Measurements from ENCODE around the gene PHC2. TPM values are rescaled to one million over a fixed set of nuclear protein-coding genes. Genes with fewer than 3 reads are reported as not detected.

Gene PHC2
- total and polyA plus RNA-seq, 7 experiments from 2014 or later, result 10.0 to 45.5 (median 35.0) TPM

GRCh38 chr1:33387625-33388024 lies 43.3 kb downstream of the PHC2 start:
- no peak for DNase-seq
- intact Hi-C loops (cut with micrococcal nuclease), result no loop called here
- peaks cover 0 to 3% (median 0%) of the 10 kb centered on the region in 11 donors for H3K9me3 Mint-ChIP-seq
- Histone ChIP-seq H3K27ac (ENCODE audit: low read depth, low read length) (no peak overlapping the region), H3K27me3 (ENCODE audit: control insufficient read depth in 2 of 2, insufficient read depth in 2 of 2, low read length in 2 of 2) (no peaks in the 10 kb centered on the region), H3K36me3 (ENCODE audit: control insufficient read depth in 2 of 3, insufficient read depth in 3 of 3, low read length in 3 of 3) (no peaks in the 10 kb centered on the region), H3K9me3 (ENCODE audit: control insufficient read depth in 2 of 3, low read length in 3 of 3) (no peaks in the 10 kb centered on the region), H3K4me3 (ENCODE audit: low read length) (no peak overlapping the region), H3K4me1 (ENCODE audit: control insufficient read depth in 2 of 2, insufficient read depth in 2 of 2, low read length in 2 of 2) (no peaks in the 10 kb centered on the region)
- H3K4me1 Mint-ChIP-seq, result no peaks in the 10 kb centered on the region
- no peak for ATAC-seq
- ChIA-PET CTCF (no interaction called here), POLR2A (no interaction called here)
- peaks cover 0 to 28% (median 17%) of the 10 kb centered on the region in 5 donors for H3K27me3 Mint-ChIP-seq
- no peaks in the 10 kb centered on the region for H3K36me3 Mint-ChIP-seq
- no peak overlapping the region for H3K27ac Mint-ChIP-seq
- no peak overlapping the region for H3K4me3 Mint-ChIP-seq

- no peaks in the 10 kb centered on the region for H3K9me3 ChIP-seq (ENCODE audit: control insufficient read depth in 2 of 3, low read length in 3 of 3)
- Mint-ChIP-seq H3K4me3 (no peak overlapping the region), H3K4me1 (peaks cover 6 to 13% (median 9%) of the 10 kb centered on the region in 7 donors), H3K27me3 (peaks cover 0 to 34% (median 26%) of the 10 kb centered on the region in 5 donors), H3K27ac (no peak overlapping the region), H3K9me3 (no peaks in the 10 kb centered on the region), H3K36me3 (no peaks in the 10 kb centered on the region)
- POLR2A ChIA-PET, result no interaction called here
- DNase-seq, result no peak
- ATAC-seq, result no peak
- intact Hi-C loops (cut with micrococcal nuclease), result no loop called here
- no peaks in the 10 kb centered on the region for H3K36me3 ChIP-seq (ENCODE audit: control insufficient read depth in 2 of 3, insufficient read depth in 3 of 3, low read length in 3 of 3)
- CTCF ChIA-PET, result no interaction called here
- H3K27ac ChIP-seq (ENCODE audit: low read depth, low read length), result no peak overlapping the region
- H3K4me3 ChIP-seq (ENCODE audit: low read length), result no peak overlapping the region
- no peaks in the 10 kb centered on the region for H3K4me1 ChIP-seq (ENCODE audit: control insufficient read depth in 2 of 2, insufficient read depth in 2 of 2, low read length in 2 of 2)
- H3K27me3 ChIP-seq (ENCODE audit: control insufficient read depth in 2 of 2, insufficient read depth in 2 of 2, low read length in 2 of 2), result no peaks in the 10 kb centered on the region
Measured at GRCh38 chr1:33385251-33385650, 45.6 kb downstream of the PHC2 start.

- no peaks in the 10 kb centered on the region for H3K36me3 ChIP-seq (ENCODE audit: control insufficient read depth in 2 of 3, insufficient read depth in 3 of 3, low read length in 3 of 3)
- Mint-ChIP-seq H3K4me1 (peaks cover 8 to 21% (median 13%) of the 10 kb centered on the region in 7 donors), H3K27ac (no peak overlapping the region), H3K36me3 (no peaks in the 10 kb centered on the region), H3K4me3 (no peak overlapping the region), H3K9me3 (no peaks in the 10 kb centered on the region), H3K27me3 (peaks cover 0 to 40% (median 35%) of the 10 kb centered on the region in 5 donors)
- DNase-seq (no peak), ATAC-seq (no peak)
- H3K9me3 ChIP-seq (ENCODE audit: control insufficient read depth in 2 of 3, low read length in 3 of 3), result no peaks in the 10 kb centered on the region
- intact Hi-C loops (cut with micrococcal nuclease), result no loop called here
- no peaks in the 10 kb centered on the region for H3K4me1 ChIP-seq (ENCODE audit: control insufficient read depth in 2 of 2, insufficient read depth in 2 of 2, low read length in 2 of 2)
- no peaks in the 10 kb centered on the region for H3K27me3 ChIP-seq (ENCODE audit: control insufficient read depth in 2 of 2, insufficient read depth in 2 of 2, low read length in 2 of 2)
- ChIA-PET CTCF (no interaction called here), POLR2A (no interaction called here)
- no peak overlapping the region for H3K4me3 ChIP-seq (ENCODE audit: low read length)
- H3K27ac ChIP-seq (ENCODE audit: low read depth, low read length), result no peak overlapping the region
Measured at GRCh38 chr1:33384040-33384812, 46.7 kb downstream of the PHC2 start.

GRCh38 chr1:33383489-33383888 lies 47.4 kb downstream of the PHC2 start:
- no peak for ATAC-seq
- H3K4me3 Mint-ChIP-seq, result no peak overlapping the region
- CTCF ChIA-PET, result no interaction called here
- POLR2A ChIA-PET, result no interaction called here
- Histone ChIP-seq H3K4me3 (ENCODE audit: low read length) (no peak overlapping the region), H3K27ac (ENCODE audit: low read depth, low read length) (no peak overlapping the region), H3K27me3 (ENCODE audit: control insufficient read depth in 2 of 2, insufficient read depth in 2 of 2, low read length in 2 of 2) (no peaks in the 10 kb centered on the region), H3K36me3 (ENCODE audit: control insufficient read depth in 2 of 3, insufficient read depth in 3 of 3, low read length in 3 of 3) (no peaks in the 10 kb centered on the region), H3K4me1 (ENCODE audit: control insufficient read depth in 2 of 2, insufficient read depth in 2 of 2, low read length in 2 of 2) (no peaks in the 10 kb centered on the region), H3K9me3 (ENCODE audit: control insufficient read depth in 2 of 3, low read length in 3 of 3) (no peaks in the 10 kb centered on the region)
- no peaks in the 10 kb centered on the region for H3K36me3 Mint-ChIP-seq
- H3K9me3 Mint-ChIP-seq, result no peaks in the 10 kb centered on the region
- intact Hi-C loops (cut with micrococcal nuclease), result no loop called here
- DNase-seq, result no peak
- peaks cover 0 to 40% (median 35%) of the 10 kb centered on the region in 5 donors for H3K27me3 Mint-ChIP-seq
- H3K27ac Mint-ChIP-seq, result no peak overlapping the region
- H3K4me1 Mint-ChIP-seq, result peaks cover 8 to 21% (median 13%) of the 10 kb centered on the region in 7 donors

- Mint-ChIP-seq H3K27me3 (peaks cover 0 to 45% (median 35%) of the 10 kb centered on the region in 5 donors), H3K4me3 (no peak overlapping the region), H3K36me3 (no peaks in the 10 kb centered on the region), H3K27ac (no peak overlapping the region), H3K4me1 (peaks cover 8 to 22% (median 14%) of the 10 kb centered on the region in 7 donors), H3K9me3 (no peaks in the 10 kb centered on the region)
- ChIA-PET CTCF (no interaction called here), POLR2A (no interaction called here)
- DNase-seq (no peak), ATAC-seq (no peak)
- Histone ChIP-seq H3K27me3 (ENCODE audit: control insufficient read depth in 2 of 2, insufficient read depth in 2 of 2, low read length in 2 of 2) (no peaks in the 10 kb centered on the region), H3K27ac (ENCODE audit: low read depth, low read length) (no peak overlapping the region), H3K4me3 (ENCODE audit: low read length) (no peak overlapping the region), H3K4me1 (ENCODE audit: control insufficient read depth in 2 of 2, insufficient read depth in 2 of 2, low read length in 2 of 2) (peaks cover 0 to 2% of the 10 kb centered on the region in 2 donors), H3K9me3 (ENCODE audit: control insufficient read depth in 2 of 3, low read length in 3 of 3) (no peaks in the 10 kb centered on the region), H3K36me3 (ENCODE audit: control insufficient read depth in 2 of 3, insufficient read depth in 3 of 3, low read length in 3 of 3) (no peaks in the 10 kb centered on the region)
- intact Hi-C loops (cut with micrococcal nuclease), result no loop called here
Measured at GRCh38 chr1:33382661-33383415, 48.1 kb downstream of the PHC2 start.

GRCh38 chr1:33381977-33382376 lies 48.9 kb downstream of the PHC2 start:
- intact Hi-C loops (cut with micrococcal nuclease), result no loop called here
- no peak overlapping the region for H3K4me3 Mint-ChIP-seq
- peaks cover 11 to 31% (median 17%) of the 10 kb centered on the region in 7 donors for H3K4me1 Mint-ChIP-seq
- Histone ChIP-seq H3K27ac (ENCODE audit: low read depth, low read length) (no peak overlapping the region), H3K4me3 (ENCODE audit: low read length) (no peak overlapping the region), H3K27me3 (ENCODE audit: control insufficient read depth in 2 of 2, insufficient read depth in 2 of 2, low read length in 2 of 2) (no peaks in the 10 kb centered on the region), H3K9me3 (ENCODE audit: control insufficient read depth in 2 of 3, low read length in 3 of 3) (no peaks in the 10 kb centered on the region), H3K36me3 (ENCODE audit: control insufficient read depth in 2 of 3, insufficient read depth in 3 of 3, low read length in 3 of 3) (no peaks in the 10 kb centered on the region), H3K4me1 (ENCODE audit: control insufficient read depth in 2 of 2, insufficient read depth in 2 of 2, low read length in 2 of 2) (peaks cover 5 to 10% of the 10 kb centered on the region in 2 donors)
- no peaks in the 10 kb centered on the region for H3K9me3 Mint-ChIP-seq
- CTCF ChIA-PET, result no interaction called here
- no peaks in the 10 kb centered on the region for H3K36me3 Mint-ChIP-seq
- POLR2A ChIA-PET, result no interaction called here
- no peak for ATAC-seq
- H3K27me3 Mint-ChIP-seq, result peaks cover 0 to 48% (median 35%) of the 10 kb centered on the region in 5 donors
- no peak overlapping the region for H3K27ac Mint-ChIP-seq
- DNase-seq, result no peak

Measured in naive thymus-derived CD4-positive, alpha-beta T cell (primary cell).